ENCODE measurements around the gene TRIM17.

TRIM17 gene

GRCh38 chr1:228423404-228424053, 6.9 kb upstream of the TRIM17 start:
- Histone ChIP-seq H3K9me3 (ENCODE audit: low read length) (no peaks in the 10 kb centered on the region), H3K27ac (ENCODE audit: low read depth, low read length, poor library complexity, severe bottlenecking) (no peak overlapping the region), H3K4me2 (ENCODE audit: low read length) (no peak overlapping the region), H3F3A (ENCODE audit: insufficient read depth, low read length) (no peaks in the 10 kb centered on the region), H3K36me3 (ENCODE audit: insufficient read depth, low read length) (no peaks in the 10 kb centered on the region), H3K27me3 (ENCODE audit: insufficient read depth, low read length) (no peaks in the 10 kb centered on the region), H3K9ac (ENCODE audit: low read length) (no peak overlapping the region), H3K79me2 (ENCODE audit: insufficient read depth, low read length) (no peaks in the 10 kb centered on the region), H3K9me2 (ENCODE audit: low read depth, low read length) (no peaks in the 10 kb centered on the region), H3K4me3 (ENCODE audit: low read depth, low read length, poor library complexity, severe bottlenecking) (no peak overlapping the region), H3K4me1 (ENCODE audit: insufficient read depth, low read length, severe bottlenecking) (no peaks in the 10 kb centered on the region), H2AFZ (ENCODE audit: low read length) (no peak overlapping the region), H4K20me1 (ENCODE audit: insufficient read depth, low read length) (no peaks in the 10 kb centered on the region)
- TF ChIP-seq CTCF (IDR thresholded peaks at IDR 0.05; ENCODE audit: low read length) (no peak), EZH2 (IDR thresholded peaks at IDR 0.05; ENCODE audit: borderline replicate concordance, low read length) (no peak)

- Histone ChIP-seq H3K36me3 (ENCODE audit: insufficient read depth, low read length) (no peaks in the 10 kb centered on the region), H3K27me3 (ENCODE audit: insufficient read depth, low read length) (no peaks in the 10 kb centered on the region), H4K20me1 (ENCODE audit: insufficient read depth, low read length) (no peaks in the 10 kb centered on the region), H3F3A (ENCODE audit: insufficient read depth, low read length) (no peaks in the 10 kb centered on the region), H3K79me2 (ENCODE audit: insufficient read depth, low read length) (no peaks in the 10 kb centered on the region), H3K9ac (ENCODE audit: low read length) (no peak overlapping the region), H3K27ac (ENCODE audit: low read depth, low read length, poor library complexity, severe bottlenecking) (no peak overlapping the region), H2AFZ (ENCODE audit: low read length) (no peak overlapping the region), H3K4me3 (ENCODE audit: low read depth, low read length, poor library complexity, severe bottlenecking) (no peak overlapping the region), H3K4me1 (ENCODE audit: insufficient read depth, low read length, severe bottlenecking) (no peaks in the 10 kb centered on the region), H3K9me2 (ENCODE audit: low read depth, low read length) (no peaks in the 10 kb centered on the region), H3K9me3 (ENCODE audit: low read length) (no peaks in the 10 kb centered on the region), H3K4me2 (ENCODE audit: low read length) (no peak overlapping the region)
- TF ChIP-seq CTCF (IDR thresholded peaks at IDR 0.05; ENCODE audit: low read length), result no peak
- TF ChIP-seq EZH2 (IDR thresholded peaks at IDR 0.05; ENCODE audit: borderline replicate concordance, low read length), result no peak
These were observed 4.5 kb upstream of the TRIM17 start for GRCh38 chr1:228420968-228421826.

GRCh38 chr1:228417483-228418203, 982 bp upstream of the TRIM17 start:
- Histone ChIP-seq H3K4me3 (ENCODE audit: low read depth, low read length, poor library complexity, severe bottlenecking) (no peak overlapping the region), H3F3A (ENCODE audit: insufficient read depth, low read length) (no peaks in the 10 kb centered on the region), H3K36me3 (ENCODE audit: insufficient read depth, low read length) (no peaks in the 10 kb centered on the region), H3K27ac (ENCODE audit: low read depth, low read length, poor library complexity, severe bottlenecking) (no peak overlapping the region), H3K79me2 (ENCODE audit: insufficient read depth, low read length) (no peaks in the 10 kb centered on the region), H3K9ac (ENCODE audit: low read length) (no peak overlapping the region), H2AFZ (ENCODE audit: low read length) (no peak overlapping the region), H3K9me3 (ENCODE audit: low read length) (no peaks in the 10 kb centered on the region), H3K4me2 (ENCODE audit: low read length) (no peak overlapping the region), H3K27me3 (ENCODE audit: insufficient read depth, low read length) (no peaks in the 10 kb centered on the region), H3K4me1 (ENCODE audit: insufficient read depth, low read length, severe bottlenecking) (no peaks in the 10 kb centered on the region), H4K20me1 (ENCODE audit: insufficient read depth, low read length) (no peaks in the 10 kb centered on the region), H3K9me2 (ENCODE audit: low read depth, low read length) (no peaks in the 10 kb centered on the region)
- TF ChIP-seq EZH2 (IDR thresholded peaks at IDR 0.05; ENCODE audit: borderline replicate concordance, low read length) (no peak), CTCF (IDR thresholded peaks at IDR 0.05; ENCODE audit: low read length) (no peak)
